ENCODE results near the gene ABHD2. TPM values are rescaled to one million over a fixed set of nuclear protein-coding genes. Genes with fewer than 3 reads are reported as not detected.
"Not testable (repeated sequence)": the region's sequence is repeated elsewhere in the genome, so short reads cannot be mapped to it uniquely, and the experiment has no call there.

Gene ABHD2
- total RNA-seq, 1 donor from 2014 or later = 32.9 TPM

DNA sequence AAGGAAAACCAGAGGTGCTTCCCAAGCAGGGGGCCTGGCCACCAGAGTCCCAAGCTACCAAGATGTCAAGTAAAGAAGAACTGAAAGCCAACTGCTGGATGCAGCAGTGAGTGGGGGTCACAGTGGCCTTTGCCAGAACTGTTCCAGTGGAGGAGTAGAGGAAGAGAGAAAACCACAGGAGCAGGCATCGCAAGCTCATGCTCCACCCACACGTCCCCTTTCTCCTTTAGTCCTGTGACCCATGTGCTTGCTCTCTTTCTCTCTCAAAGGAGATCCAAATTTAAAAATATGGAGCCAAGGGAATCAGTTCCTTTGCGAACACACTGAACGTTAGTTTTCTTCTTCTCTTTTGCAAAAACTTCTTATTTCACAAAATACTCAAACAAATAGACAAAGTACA, 12.4 kb upstream of the ABHD2 start:
- no peak for DNase-seq (ENCODE audit: low read depth)
- no peak overlapping the region for H3K4me3 ChIP-seq (ENCODE audit: low read depth, low read length)
- no peak for TF ChIP-seq CTCF (conservative IDR thresholded peaks at IDR 0.05; ENCODE audit: low read depth, low read length)

DNA sequence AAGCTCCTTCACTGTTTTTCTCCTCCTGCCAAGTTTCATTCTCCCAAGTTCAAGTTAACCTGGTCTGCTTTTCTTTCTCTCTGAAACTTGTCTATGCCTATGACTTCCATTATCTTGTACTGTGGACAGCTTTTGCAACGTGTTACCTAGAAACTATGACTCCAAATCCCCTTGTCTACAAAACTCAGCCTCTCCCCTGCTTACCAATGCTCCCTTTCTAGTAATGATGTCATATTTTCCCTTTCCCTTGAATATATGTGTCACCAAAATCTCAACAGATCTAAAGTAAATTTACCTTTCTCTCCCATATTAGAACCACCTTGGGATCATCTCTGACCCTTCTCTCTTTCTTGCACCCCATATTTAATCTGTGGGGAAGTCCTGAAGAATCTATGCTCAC, 10.5 kb upstream of the ABHD2 start:
- no peak overlapping the region for H3K4me3 ChIP-seq (ENCODE audit: low read depth, low read length)
- no peak for TF ChIP-seq CTCF (conservative IDR thresholded peaks at IDR 0.05; ENCODE audit: low read depth, low read length)

DNA sequence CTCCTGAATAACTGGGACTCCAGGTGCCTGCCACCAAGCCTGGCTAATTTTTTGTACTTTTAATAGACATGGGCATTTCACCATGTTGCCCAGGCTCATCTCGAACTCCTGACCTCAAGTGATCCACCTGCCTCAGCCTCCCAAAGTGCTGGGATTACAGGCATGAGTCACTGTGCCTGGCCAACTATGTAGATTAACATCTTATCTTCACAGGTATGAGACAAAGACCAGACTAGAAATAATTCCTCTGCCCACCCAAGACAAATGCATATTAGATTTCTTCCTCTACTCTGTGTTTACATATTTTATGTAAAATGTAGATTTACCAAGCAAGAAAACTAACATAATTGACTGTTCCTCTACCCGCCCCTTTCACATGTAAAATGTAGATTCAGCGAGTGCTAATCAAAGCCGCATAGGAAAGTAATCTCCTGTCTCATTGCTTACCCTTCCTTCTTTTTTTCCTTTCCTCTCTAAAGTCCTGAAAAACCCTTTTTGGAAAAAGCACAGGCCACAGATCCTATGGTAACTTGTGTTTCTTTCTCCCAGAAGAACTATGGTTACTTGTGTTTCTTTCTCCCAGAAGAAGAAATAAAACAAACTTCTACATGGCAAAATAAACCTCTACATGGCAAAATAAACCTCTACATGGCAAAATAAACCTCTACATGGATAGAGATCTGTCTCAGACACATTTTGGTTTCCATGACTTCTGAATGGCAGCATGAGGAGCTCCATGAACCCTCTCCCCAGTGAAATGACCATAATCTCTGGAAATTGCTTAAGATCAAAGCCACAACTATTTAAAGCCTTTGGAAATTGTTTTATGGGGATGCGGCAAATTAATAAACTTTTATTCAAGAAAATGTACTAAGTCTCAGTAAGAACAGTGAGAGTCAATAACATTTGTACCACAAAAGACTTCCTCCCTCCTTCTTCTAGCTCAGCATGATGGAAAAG, 9.1 kb upstream of the ABHD2 start:
- TF ChIP-seq CTCF (conservative IDR thresholded peaks at IDR 0.05; ENCODE audit: low read depth, low read length) = no peak
- no peak for DNase-seq (ENCODE audit: low read depth)
- H3K4me3 ChIP-seq (ENCODE audit: low read depth, low read length) = no peak overlapping the region

More for the DNA sequence above, 10.5 kb upstream of the ABHD2 start:
- no peak for DNase-seq (ENCODE audit: low read depth)

DNA sequence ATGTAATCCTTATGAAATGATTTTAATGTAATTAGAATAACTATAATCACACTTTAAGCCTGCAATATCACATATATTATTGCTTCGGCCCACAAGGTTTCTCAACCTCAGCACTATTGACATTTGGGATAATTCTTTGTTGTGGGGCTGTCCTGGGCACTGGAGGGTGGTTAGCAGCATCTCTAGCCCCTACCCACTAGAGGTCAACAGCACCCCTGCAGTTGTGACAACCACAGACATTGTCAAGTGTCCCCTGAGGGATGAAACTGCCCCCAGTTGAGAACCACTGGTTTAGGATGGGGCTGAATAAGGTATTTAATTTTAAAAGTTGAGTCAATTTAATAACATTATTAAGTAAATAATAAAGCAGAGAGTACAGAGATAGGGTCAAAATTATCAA, 6.4 kb upstream of the ABHD2 start:
- H3K4me3 ChIP-seq (ENCODE audit: low read depth, low read length) = no peak overlapping the region
- DNase-seq (ENCODE audit: low read depth) = no peak
- no peak for TF ChIP-seq CTCF (conservative IDR thresholded peaks at IDR 0.05; ENCODE audit: low read depth, low read length)

GRCh38 chr15:89083246-89083645, 5.0 kb upstream of the ABHD2 start:
- no peak overlapping the region for H3K4me3 ChIP-seq (ENCODE audit: low read depth, low read length)
- no peak for TF ChIP-seq CTCF (conservative IDR thresholded peaks at IDR 0.05; ENCODE audit: low read depth, low read length)
- DNase-seq (ENCODE audit: low read depth) = no peak

- DNase-seq (ENCODE audit: low read depth) = no peak
- no peak overlapping the region for H3K4me3 ChIP-seq (ENCODE audit: low read depth, low read length)
- TF ChIP-seq CTCF (conservative IDR thresholded peaks at IDR 0.05; ENCODE audit: low read depth, low read length) = no peak
Measured at GRCh38 chr15:89085289-89085926, 2.8 kb upstream of the ABHD2 start.

GRCh38 chr15:89085933-89086332, 2.3 kb upstream of the ABHD2 start:
- H3K4me3 ChIP-seq (ENCODE audit: low read depth, low read length); DNase-seq (ENCODE audit: low read depth): not testable (repeated sequence)

DNA sequence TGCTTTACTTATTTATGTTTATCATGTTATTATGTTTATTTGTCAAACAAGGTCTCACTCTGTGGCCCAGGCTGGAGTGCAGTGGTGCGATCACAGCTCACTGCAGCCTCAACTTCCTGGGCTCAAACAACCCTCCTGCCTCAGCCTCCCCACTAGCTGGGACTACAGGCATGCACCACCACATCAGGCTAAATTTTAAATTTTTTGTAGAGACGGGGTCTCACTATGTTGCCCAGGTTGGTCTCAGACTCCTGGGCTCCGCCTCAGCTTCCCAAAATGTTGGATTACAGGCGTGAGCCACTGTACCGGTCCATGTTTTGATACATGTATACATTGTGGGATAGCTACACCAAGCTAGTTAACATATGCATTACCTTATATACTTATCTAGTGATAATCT, 1.9 kb upstream of the ABHD2 start:
- H3K4me3 ChIP-seq (ENCODE audit: low read depth, low read length); DNase-seq (ENCODE audit: low read depth): not testable (repeated sequence)

Data from epithelial cell of proximal tubule (primary cell).